ENCODE results near the gene TRNT1. TPM values are rescaled to one million over a fixed set of nuclear protein-coding genes. Genes with fewer than 3 reads are reported as not detected.

TRNT1 gene
- total and polyA plus RNA-seq, 2 of the 8 experiments (the other 6 are each of a cell fraction or from before 2014, with no cell fraction given), result 7.2 to 33.1 TPM

GRCh38 chr3:3080309-3080708 is 46.4 kb upstream of the TRNT1 start:
- no peak for FAIRE-seq
- DNase-seq (ENCODE audit: low read depth in 1 of 2, low spot score in 2 of 2), result no peak

More at GRCh38 chr3:3080309-3080708, 46.4 kb upstream of the TRNT1 start:
- H4K20me1 ChIP-seq (replicated peaks in 1 of 2; ENCODE audit: control insufficient read depth in 1 of 2, insufficient read depth in 2 of 2, low read length in 2 of 2), result no peaks in the 10 kb centered on the region
- no peak overlapping the region for H3K27ac ChIP-seq (ENCODE audit: low read depth, low read length)
- H3K14ac ChIP-seq (ENCODE audit: insufficient read length), result no peak overlapping the region
- POLR2A ChIA-PET (ENCODE audit: partially characterized antibody), result interaction anchor here (0.6 to 0.7 kb wide), 2 partner anchors 51 to 187 kb away, joined by 3 to 4 read pairs; no protein-coding TSS in a partner anchor
- H3K56ac ChIP-seq (replicated peaks; ENCODE audit: insufficient read length, low read depth, low read length), result no peak overlapping the region
- no peak overlapping the region for H3K23ac ChIP-seq (ENCODE audit: insufficient read length)
- no peak overlapping the region for H2BK20ac ChIP-seq (ENCODE audit: low read length)
- no peak overlapping the region; a peak in 1 of 4 replicates for H3K4me2 ChIP-seq (ENCODE audit: insufficient read depth in 1 of 2, low read depth in 2 of 2, low read length in 2 of 2)
- H3K4ac ChIP-seq (replicated peaks; ENCODE audit: insufficient read length, low read depth, low read length), result no peak overlapping the region
- no peak overlapping the region for H2BK120ac ChIP-seq (replicated peaks; ENCODE audit: low read depth, low read length)
- no peaks in the 10 kb centered on the region for H3K23me2 ChIP-seq (ENCODE audit: low read depth, low read length)
- no peaks in the 10 kb centered on the region for H3K27me3 ChIP-seq (replicated peaks in 1 of 4; ENCODE audit: control insufficient read depth in 3 of 4, extremely low read depth in 1 of 4, insufficient read depth in 3 of 4, low read length in 3 of 4)
- no peak overlapping the region for H3K18ac ChIP-seq (ENCODE audit: extremely low read depth, low read length)
- no peaks in the 10 kb centered on the region for H3K9me3 ChIP-seq (ENCODE audit: insufficient read depth in 2 of 2, low read depth in 1 of 2, low read length in 1 of 2)
- no peak overlapping the region for H2AK5ac ChIP-seq (ENCODE audit: low read depth, low read length)
- H4K91ac ChIP-seq (replicated peaks; ENCODE audit: insufficient read length, low read length), result no peak overlapping the region
- no peaks in the 10 kb centered on the region for H3K79me2 ChIP-seq (ENCODE audit: control insufficient read depth in 1 of 2, insufficient read depth in 2 of 2, low read length in 2 of 2)
- no peaks in the 10 kb centered on the region for H3K36me3 ChIP-seq (ENCODE audit: control insufficient read depth in 2 of 4, insufficient read depth in 4 of 4, low read length in 3 of 4)
- H4K8ac ChIP-seq (ENCODE audit: extremely low read depth, insufficient read depth, low read length), result no peak overlapping the region
- no peak overlapping the region for H2AFZ ChIP-seq (ENCODE audit: low read length)
- H3K9ac ChIP-seq (replicated peaks in 1 of 4; ENCODE audit: extremely low read depth in 1 of 4, low read depth in 3 of 4, low read length in 3 of 4), result no peak overlapping the region
- CTCF ChIA-PET (ENCODE audit: partially characterized antibody), result interaction anchor here (0.6 to 0.9 kb wide), 2 partner anchors 16 to 36 kb away, joined by 3 to 4 read pairs; no protein-coding TSS in a partner anchor
- H3K4me3 ChIP-seq (ENCODE audit: extremely low read depth in 1 of 4, insufficient read depth in 2 of 4, low read depth in 3 of 4, low read length in 4 of 4), result no peak overlapping the region
- 63% methylated on average over 5 of the region's 5 CpGs; no CpG with 5 or more reads in 1 of the 2 experiments for WGBS, 2 experiments (ENCODE audit: extremely low coverage in 1 of 2, insufficient coverage in 1 of 2, insufficient read length in 1 of 2, insufficient replicate concordance in 2 of 2, low coverage in 1 of 2, low lambda C conversion rate in 2 of 2, missing lambda C conversion rate in 1 of 2)
- H4K5ac ChIP-seq (ENCODE audit: insufficient read length, low read depth, low read length), result no peak overlapping the region
- H3K4me1 ChIP-seq (replicated peaks in 1 of 4; ENCODE audit: control insufficient read depth in 3 of 4, insufficient read depth in 4 of 4, low read length in 3 of 4), result peaks cover 1 to 15% (median 3%) of the 10 kb centered on the region in 4 experiments; a peak in 5 of 7 replicates
- H3K79me1 ChIP-seq (ENCODE audit: low read depth, low read length), result no peaks in the 10 kb centered on the region
- no peak overlapping the region for H2BK12ac ChIP-seq (ENCODE audit: low read depth, low read length)
- no peak overlapping the region for H2BK5ac ChIP-seq (ENCODE audit: low read depth, low read length)
- TF ChIP-seq E2F6 (IDR thresholded peaks at IDR 0.05) (no peak), SRF (IDR thresholded peaks at IDR 0.05; ENCODE audit: low read depth, low read length) (no peak), ZNF274 (IDR thresholded peaks at IDR 0.05; ENCODE audit: borderline replicate concordance, extremely low read depth, low read length) (no peak), CBX5 (IDR thresholded peaks at IDR 0.05; ENCODE audit: low read depth, low read length) (no peak), KDM5A (IDR thresholded peaks at IDR 0.05; ENCODE audit: low read length) (no peak), JUND (IDR thresholded peaks at IDR 0.05; ENCODE audit: low read length) (no peak), KDM1A (IDR thresholded peaks at IDR 0.05; ENCODE audit: borderline replicate concordance, low read length) (no peak), TBP (IDR thresholded peaks at IDR 0.05; ENCODE audit: low read depth, low read length) (no peak)
- no peak overlapping the region for H2BK15ac ChIP-seq (ENCODE audit: low read length)
